H9 (cell line): ENCODE results near the gene SLC19A1. TPM values are rescaled to one million over a fixed set of nuclear protein-coding genes. Genes with fewer than 3 reads are reported as not detected.

Experiments used
- DNase-seq: peaks from one replicate; pipeline ENCODE4 v3.0.0-alpha.2; 2017
- H2AFZ ChIP-seq: one replicate; pipeline ENCODE4 v1.6.1; 2013; ENCODE audit warnings: mild to moderate bottlenecking, low read length, control low read depth, moderate library complexity
- H2AK5ac ChIP-seq: 2 replicates; pipeline ENCODE4 v1.6.1; 2013; ENCODE audit warnings: low read length, control low read depth, mixed read lengths; ENCODE audit not compliant: insufficient read length
- H2BK120ac ChIP-seq: one replicate; pipeline ENCODE4 v1.6.1; 2013; ENCODE audit warnings: low read depth, mild to moderate bottlenecking, low read length, control low read depth, inconsistent platforms; ENCODE audit not compliant: poor library complexity, severe bottlenecking
- H2BK12ac ChIP-seq: 2 replicates; pipeline ENCODE4 v1.6.1; 2013; ENCODE audit warnings: low read length, control low read depth, mixed read lengths, low read depth; ENCODE audit not compliant: insufficient read length
- H2BK15ac ChIP-seq: 2 replicates; pipeline ENCODE4 v1.6.1; 2013; ENCODE audit warnings: low read depth, low read length, control low read depth
- H2BK20ac ChIP-seq: one replicate; pipeline ENCODE4 v1.6.1; 2013; ENCODE audit warnings: low read depth, mild to moderate bottlenecking, low read length, control low read depth, inconsistent platforms; ENCODE audit not compliant: poor library complexity, severe bottlenecking
- H2BK5ac ChIP-seq: 2 replicates; pipeline ENCODE4 v1.6.1; 2013; ENCODE audit warnings: low read length, control low read depth, mixed read lengths; ENCODE audit not compliant: insufficient read length
- H3K14ac ChIP-seq: 2 replicates; pipeline ENCODE4 v1.6.1; 2013; ENCODE audit warnings: low read length, control low read depth; ENCODE audit not compliant: insufficient read depth
- H3K18ac ChIP-seq: 2 replicates; pipeline ENCODE4 v1.6.1; 2013; ENCODE audit warnings: low read depth, mild to moderate bottlenecking, mixed read lengths, low read length, control low read depth; ENCODE audit not compliant: insufficient read length
- H3K23ac ChIP-seq: 2 replicates; pipeline ENCODE4 v1.6.1; 2013; ENCODE audit warnings: low read length, control low read depth, mixed read lengths, low read depth; ENCODE audit not compliant: insufficient read length
- H3K23me2 ChIP-seq: 2 replicates; pipeline ENCODE4 v1.6.1; 2013; ENCODE audit warnings: low read depth, mild to moderate bottlenecking, mixed read lengths, low read length, control low read depth; ENCODE audit not compliant: insufficient read length, poor library complexity, severe bottlenecking
- H3K27ac ChIP-seq: 2 replicates; pipeline ENCODE4 v1.5.1; 2013; ENCODE audit warnings: low read length, control low read depth, mixed read lengths, low read depth; ENCODE audit not compliant: insufficient read length
- H3K27me3 ChIP-seq: 2 replicates; pipeline ENCODE4 v1.6.1; 2013; ENCODE audit warnings: low read length, control low read depth, inconsistent platforms; ENCODE audit not compliant: insufficient read depth
- H3K4ac ChIP-seq: 2 replicates; pipeline ENCODE4 v1.6.1; 2013; ENCODE audit warnings: low read depth, mild to moderate bottlenecking, control low read depth, inconsistent platforms, low read length, moderate library complexity
- H3K4me1 ChIP-seq: 2 replicates; pipeline ENCODE4 v1.6.1; 2013; ENCODE audit warnings: low read length, control low read depth, inconsistent platforms; ENCODE audit not compliant: insufficient read depth
- H3K4me2 ChIP-seq: 2 replicates; pipeline ENCODE4 v1.6.1; 2013; ENCODE audit warnings: low read length, control low read depth, mixed read lengths; ENCODE audit not compliant: insufficient read length, insufficient read depth
- H3K56ac ChIP-seq: 2 replicates; pipeline ENCODE4 v1.6.1; 2013; ENCODE audit warnings: low read depth, mild to moderate bottlenecking, mixed read lengths, low read length, control low read depth; ENCODE audit not compliant: insufficient read length
- H3K79me1 ChIP-seq: 2 replicates; pipeline ENCODE4 v1.6.1; 2013; ENCODE audit warnings: low read depth, mild to moderate bottlenecking, moderate library complexity, low read length, control low read depth, inconsistent platforms; ENCODE audit not compliant: insufficient read depth, poor library complexity, severe bottlenecking
- H3K79me2 ChIP-seq: 2 replicates; pipeline ENCODE4 v1.6.1; 2013; ENCODE audit warnings: low read length, control low read depth, inconsistent platforms; ENCODE audit not compliant: insufficient read depth
- H3K9ac ChIP-seq: 2 replicates; pipeline ENCODE4 v1.6.1; 2013; ENCODE audit warnings: low read length, control low read depth, mixed read lengths; ENCODE audit not compliant: insufficient read length; ENCODE audit errors: extremely low read depth
- H3K9me3 ChIP-seq: one replicate; pipeline ENCODE4 v1.6.1; 2013; ENCODE audit warnings: low read depth, low read length, inconsistent platforms; ENCODE audit not compliant: control insufficient read depth
- H3T11ph ChIP-seq: one replicate; pipeline ENCODE4 v1.6.1; 2013; ENCODE audit warnings: mild to moderate bottlenecking, low read length, control low read depth, inconsistent platforms
- H4K20me1 ChIP-seq: one replicate; pipeline ENCODE4 v1.6.1; 2013; ENCODE audit not compliant: control insufficient read depth, insufficient read length, insufficient read depth
- H4K5ac ChIP-seq: 2 replicates; pipeline ENCODE4 v1.6.1; 2013; ENCODE audit warnings: low read depth, mild to moderate bottlenecking, mixed read lengths, low read length, control low read depth; ENCODE audit not compliant: insufficient read length
- H4K8ac ChIP-seq: replicated peaks from 2 replicates; pipeline ENCODE4 v1.6.1; 2013; ENCODE audit warnings: low read length, control low read depth, mixed read lengths, low read depth; ENCODE audit not compliant: insufficient read length
- H4K91ac ChIP-seq: 2 replicates; pipeline ENCODE4 v1.6.1; 2013; ENCODE audit warnings: low read depth, mild to moderate bottlenecking, moderate library complexity, mixed read lengths, low read length, control low read depth; ENCODE audit not compliant: insufficient read length
- H3K27ac Mint-ChIP-seq, 3 experiments: 2 replicates in 2 of 3; 3 replicates in 1 of 3; pipeline ENCODE4 v1.8.0; 2020 to 2021; ENCODE audit warnings: mixed read lengths in 3 of 3, mild to moderate bottlenecking in 1 of 3, moderate library complexity in 1 of 3
- H3K27me3 Mint-ChIP-seq: 2 replicates; pipeline ENCODE4 v1.8.0; 2021; ENCODE audit warnings: low read depth, mild to moderate bottlenecking, moderate library complexity, mixed read lengths
- H3K36me3 Mint-ChIP-seq, 3 experiments: 2 replicates in 2 of 3; 3 replicates in 1 of 3; pipeline ENCODE4 v1.8.0; 2020 to 2021; ENCODE audit warnings: low read depth in 3 of 3, mixed read lengths in 3 of 3; ENCODE audit not compliant: insufficient read depth in 1 of 3
- H3K4me1 Mint-ChIP-seq, 2 experiments: 2 replicates each; pipeline ENCODE4 v1.8.0; 2020; ENCODE audit warnings: mixed read lengths in 2 of 2
- H3K4me3 Mint-ChIP-seq, 2 experiments: 2 replicates in 1 of 2; 3 replicates in 1 of 2; pipeline ENCODE4 v1.8.0; 2020 to 2021; ENCODE audit warnings: mild to moderate bottlenecking in 2 of 2, mixed read lengths in 2 of 2, moderate library complexity in 1 of 2
- H3K9me3 Mint-ChIP-seq, 2 experiments: 2 replicates in 1 of 2; 3 replicates in 1 of 2; pipeline ENCODE4 v1.8.0; 2020; ENCODE audit warnings: mild to moderate bottlenecking in 2 of 2, mixed read lengths in 2 of 2, moderate library complexity in 1 of 2
- CTCF ChIP-seq: fragments of 200-600 bp; sonication (generic); conservative IDR thresholded peaks from 3 replicates; pipeline ENCODE4 v1.8.0; 2021; ENCODE audit warnings: antibody characterized with exemption, mild to moderate bottlenecking
- WGBS: extraction: QIAGEN DNeasy Blood & Tissue Kit; methylation state at CpG from one replicate; pipeline ENCODE4 v1.1.7; 2013; ENCODE audit warnings: missing lambda C conversion rate, low lambda C conversion rate, mixed read lengths; ENCODE audit not compliant: insufficient read length; ENCODE audit errors: extremely low coverage; 5-methylcytosine and 5-hydroxymethylcytosine counted together
- total RNA-seq: library from RNA; stranded (reverse); gene quantifications from 2 replicates; pipeline ENCODE4 v1.2.1, GENCODE V29; 2021

SLC19A1 gene
- total RNA-seq, 1 experiment from 2014 or later: 32.4 TPM

GRCh38 chr21:45461369-45461750 lies 80.9 kb downstream of the SLC19A1 start:
- Histone ChIP-seq H3K4me1 (no peaks in the 10 kb centered on the region), H3K4ac (no peak overlapping the region), H4K91ac (no peak overlapping the region), H2BK12ac (no peak overlapping the region), H3K23ac (no peak overlapping the region), H4K8ac (no peak overlapping the region), H4K20me1 (no peaks in the 10 kb centered on the region), H2BK120ac (no peak overlapping the region), H2AFZ (no peak overlapping the region), H4K5ac (no peak overlapping the region), H3K9me3 (no peaks in the 10 kb centered on the region), H3K27ac (no peak overlapping the region), H3K4me2 (no peak overlapping the region), H3K79me2 (peaks cover 13% of the 10 kb centered on the region; the same call in 1 of the 2 replicates), H3T11ph (no peak overlapping the region), H3K56ac (no peak overlapping the region), H3K27me3 (no peaks in the 10 kb centered on the region), H3K23me2 (no peaks in the 10 kb centered on the region), H3K79me1 (peaks cover 10% of the 10 kb centered on the region), H3K9ac (no peak overlapping the region), H2BK20ac (no peak overlapping the region), H3K14ac (no peak overlapping the region), H2BK15ac (no peak overlapping the region), H2BK5ac (no peak overlapping the region), H2AK5ac (no peak overlapping the region), H3K18ac (no peak overlapping the region)
- no peak for TF ChIP-seq CTCF
- no CpG with 5 or more reads among the region's 5 CpGs for WGBS
- Mint-ChIP-seq H3K9me3 (peaks cover 15 to 17% of the 10 kb centered on the region in 2 experiments), H3K4me1 (peaks cover 2 to 16% of the 10 kb centered on the region in 2 experiments; a peak in 2 of 4 replicates), H3K36me3 (peaks cover 27 to 45% (median 41%) of the 10 kb centered on the region in 3 experiments), H3K27me3 (no peaks in the 10 kb centered on the region), H3K27ac (no peak overlapping the region), H3K4me3 (no peak overlapping the region)
- no peak for DNase-seq
